GM12892 (cell line): ENCODE results near the gene HRAS.
A peak's percentile ranks its signal among the peaks of the same experiment; 100 is the strongest.

Experiments
- DNase-seq: peaks from one replicate; pipeline ENCODE4 v3.0.0; 2011; ENCODE audit not compliant: insufficient read length
- FAIRE-seq: peaks from 2 replicates; lab custom pipeline; 2011; peaks lifted over from hg19 to GRCh38; lab: Jason Lieb, UNC
- POLR2A ChIP-seq: IDR thresholded peaks from 2 replicates; pipeline ENCODE4 v1.6.1; 2011; ENCODE audit warnings: low read depth, low read length, control low read depth
- POLR2AphosphoS5 ChIP-seq: IDR thresholded peaks from 2 replicates; pipeline ENCODE4 v1.6.1; 2011; ENCODE audit warnings: low read depth, low read length, control low read depth
- TAF1 ChIP-seq: IDR thresholded peaks from 2 replicates; pipeline ENCODE4 v1.6.1; 2011; ENCODE audit warnings: low read depth, mild to moderate bottlenecking, control low read depth, low read length, borderline replicate concordance

The HRAS gene

GRCh38 chr11:548700-549603 is 13.6 kb upstream of the HRAS start:
- TF ChIP-seq POLR2A (no peak), POLR2AphosphoS5 (no peak), TAF1 (no peak)
- FAIRE-seq (no peak), DNase-seq (no peak)

GRCh38 chr11:545171-545570 is 9.8 kb upstream of the HRAS start:
- DNase-seq (no peak), FAIRE-seq (no peak)
- TF ChIP-seq POLR2A: no peak
- TF ChIP-seq TAF1: no peak
- TF ChIP-seq POLR2AphosphoS5: no peak

- FAIRE-seq (no peak), DNase-seq (no peak)
- no peak for TF ChIP-seq POLR2A
- TF ChIP-seq POLR2AphosphoS5: no peak
- TF ChIP-seq TAF1: no peak
Observed at GRCh38 chr11:544817-545166, 9.4 kb upstream of the HRAS start.

- no peak for FAIRE-seq
- TF ChIP-seq POLR2A (no peak), TAF1 (no peak), POLR2AphosphoS5 (no peak)
Observed at GRCh38 chr11:541433-541885, 6.1 kb upstream of the HRAS start.

GRCh38 chr11:540583-541432 is 5.4 kb upstream of the HRAS start:
- TF ChIP-seq POLR2A (no peak), TAF1 (no peak), POLR2AphosphoS5 (no peak)
- FAIRE-seq (no peak), DNase-seq (no peak)

More at GRCh38 chr11:541433-541885, 6.1 kb upstream of the HRAS start:
- no peak for DNase-seq

GRCh38 chr11:539971-540481 is 4.7 kb upstream of the HRAS start:
- TF ChIP-seq TAF1: no peak
- TF ChIP-seq POLR2A: no peak
- TF ChIP-seq POLR2AphosphoS5: no peak
- no peak for DNase-seq
- FAIRE-seq: no peak

- FAIRE-seq (no peak), DNase-seq (no peak)
- TF ChIP-seq POLR2AphosphoS5 (no peak), POLR2A (no peak), TAF1 (no peak)
Observed at GRCh38 chr11:538431-539051, 3.2 kb upstream of the HRAS start.

- peak; percentile 27 for FAIRE-seq
- no peak for DNase-seq
- TF ChIP-seq TAF1 (no peak), POLR2AphosphoS5 (no peak), POLR2A (no peak)
Observed at GRCh38 chr11:537622-538430, 2.5 kb upstream of the HRAS start.

GRCh38 chr11:536841-537621 is 1.7 kb upstream of the HRAS start, which contains the start of gene LRRC56:
LRRC56 (plus strand) TSS chr11:537527; CDS start chr11:540685, 3,158 bp downstream.
- DNase-seq (peak; percentile 99), FAIRE-seq (no peak)
- TF ChIP-seq TAF1: no peak
- peak; percentile 16; the same call in 1 of the 2 replicates for TF ChIP-seq POLR2A
- TF ChIP-seq POLR2AphosphoS5: no peak

GRCh38 chr11:535210-535518 is 212 bp downstream of the HRAS start:
- DNase-seq (no peak), FAIRE-seq (no peak)
- TF ChIP-seq POLR2A (no peak), TAF1 (no peak), POLR2AphosphoS5 (no peak)
